Calu3 (cell line): Measurements from ENCODE around the gene GFOD1. TPM values are rescaled to one million over a fixed set of nuclear protein-coding genes. Genes with fewer than 3 reads are reported as not detected.
A peak's percentile ranks its signal among the peaks of the same experiment; 100 is the strongest.

ENCODE experiments used
- BruUV-seq: library from RNA; stranded (reverse); fragments of 400-500 nt; replicated peaks from 2 replicates; lab custom pipeline; 2021; lab: Mats Ljungman, UMichigan
- CTCF ChIA-PET: fragments of 300-600 bp; sonication (Branson Sonifier 250); formaldehyde crosslinking; loops from one replicate; lab custom pipeline; 2022; ENCODE audit warnings: antibody characterized with exemption; lab: Charles Lee
- DNase-seq: peaks from one replicate; pipeline ENCODE4 v3.0.0; 2022
- H3K27ac Mint-ChIP-seq: one replicate; pipeline ENCODE4 v1.8.0; 2022; ENCODE audit warnings: mixed read lengths; ENCODE audit not compliant: unreplicated experiment
- H3K27me3 Mint-ChIP-seq: one replicate; pipeline ENCODE4 v1.8.0; 2022; ENCODE audit warnings: mixed read lengths; ENCODE audit not compliant: unreplicated experiment
- H3K36me3 Mint-ChIP-seq: one replicate; pipeline ENCODE4 v1.8.0; 2022; ENCODE audit warnings: mild to moderate bottlenecking, moderate library complexity, mixed read lengths; ENCODE audit not compliant: insufficient read depth, unreplicated experiment
- H3K4me1 Mint-ChIP-seq: one replicate; pipeline ENCODE4 v1.8.0; 2022; ENCODE audit warnings: mild to moderate bottlenecking, low read depth, mixed read lengths; ENCODE audit not compliant: unreplicated experiment
- H3K4me3 Mint-ChIP-seq: one replicate; pipeline ENCODE4 v1.8.0; 2022; ENCODE audit warnings: mild to moderate bottlenecking, low read depth, moderate library complexity, mixed read lengths; ENCODE audit not compliant: unreplicated experiment
- H3K9me3 Mint-ChIP-seq: one replicate; pipeline ENCODE4 v1.8.0; 2022; ENCODE audit warnings: low read depth, mixed read lengths; ENCODE audit not compliant: unreplicated experiment
- CTCF ChIP-seq: fragments of 200-600 bp; IDR thresholded peaks from one replicate; pipeline ENCODE4 v1.8.0; 2022; ENCODE audit warnings: antibody characterized with exemption; ENCODE audit not compliant: unreplicated experiment
- intact Hi-C: fragments of 100-400 bp; cut with micrococcal nuclease; formaldehyde crosslinking; loops from one replicate; pipeline ENCODE4 v1.10.0; 2022; ENCODE audit not compliant: unreplicated experiment
- total RNA-seq: library from RNA; stranded (reverse); gene quantifications from 2 replicates; pipeline ENCODE4 v1.2.3, GENCODE V29; 2022

The GFOD1 gene
- total RNA-seq, 1 experiment from 2014 or later, result 9.5 TPM

- BruUV-seq, result no TSS peak
- Mint-ChIP-seq H3K27me3 (no peaks in the 10 kb centered on the region), H3K4me1 (peaks cover 52% of the 10 kb centered on the region), H3K36me3 (peaks cover 20% of the 10 kb centered on the region), H3K9me3 (no peaks in the 10 kb centered on the region), H3K4me3 (peak overlapping the region; percentile 54), H3K27ac (peak overlapping the region; percentile 100)
- no peak for TF ChIP-seq CTCF
- peak; percentile 80 for DNase-seq
- intact Hi-C loops, result no loop called here
- CTCF ChIA-PET, result interaction anchor here (1.0 to 2.7 kb wide), 3 partner anchors 10 to 167 kb away, joined by 4 to 8 read pairs (median 5); partner anchors contain the start of gene SIRT5
These were observed 79.4 kb downstream of the GFOD1 start for GRCh38 chr6:13407709-13408695.

GRCh38 chr6:13407368-13407708, 80.1 kb downstream of the GFOD1 start:
- Mint-ChIP-seq H3K36me3 (peaks cover 20% of the 10 kb centered on the region), H3K4me3 (peak overlapping the region; percentile 54), H3K9me3 (no peaks in the 10 kb centered on the region), H3K27ac (peak overlapping the region; percentile 100), H3K4me1 (peaks cover 52% of the 10 kb centered on the region), H3K27me3 (no peaks in the 10 kb centered on the region)
- TF ChIP-seq CTCF, result no peak
- intact Hi-C loops, result no loop called here
- BruUV-seq, result no TSS peak
- CTCF ChIA-PET, result interaction anchor here (1.4 to 2.7 kb wide), 2 partner anchors 9 to 11 kb away, joined by 5 to 8 read pairs; no protein-coding TSS in a partner anchor
- no peak for DNase-seq

DNA sequence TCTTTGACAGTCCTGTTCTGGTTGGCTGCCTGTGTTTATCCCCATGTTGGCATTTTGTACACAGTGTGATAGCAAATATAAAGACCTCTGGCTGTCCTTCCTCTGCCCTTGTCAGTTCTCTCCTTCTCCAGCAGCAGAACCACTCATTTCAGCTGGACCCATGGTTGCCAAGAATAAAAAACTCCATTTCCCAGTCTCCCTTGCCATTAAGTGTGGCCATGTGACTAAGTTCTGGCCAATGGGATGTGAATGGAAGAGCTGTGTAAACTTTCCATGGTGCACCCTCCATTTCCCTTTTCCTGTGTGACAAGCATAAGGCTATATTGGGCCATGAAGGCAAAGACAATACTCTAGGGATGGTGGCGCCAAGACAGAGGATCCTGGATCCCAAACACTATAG, 80.6 kb downstream of the GFOD1 start:
- no peaks in the 10 kb centered on the region for H3K9me3 Mint-ChIP-seq
- peak overlapping the region; percentile 100 for H3K27ac Mint-ChIP-seq
- peak; percentile 29 for DNase-seq
- no peaks in the 10 kb centered on the region for H3K27me3 Mint-ChIP-seq
- BruUV-seq, result no TSS peak
- H3K4me3 Mint-ChIP-seq, result peak overlapping the region; percentile 54
- CTCF ChIA-PET, result interaction anchor here (1.4 to 2.7 kb wide), 2 partner anchors 9 to 11 kb away, joined by 5 to 8 read pairs; no protein-coding TSS in a partner anchor
- peaks cover 20% of the 10 kb centered on the region for H3K36me3 Mint-ChIP-seq
- no peak for TF ChIP-seq CTCF
- peaks cover 52% of the 10 kb centered on the region for H3K4me1 Mint-ChIP-seq
- intact Hi-C loops, result no loop called here

DNA sequence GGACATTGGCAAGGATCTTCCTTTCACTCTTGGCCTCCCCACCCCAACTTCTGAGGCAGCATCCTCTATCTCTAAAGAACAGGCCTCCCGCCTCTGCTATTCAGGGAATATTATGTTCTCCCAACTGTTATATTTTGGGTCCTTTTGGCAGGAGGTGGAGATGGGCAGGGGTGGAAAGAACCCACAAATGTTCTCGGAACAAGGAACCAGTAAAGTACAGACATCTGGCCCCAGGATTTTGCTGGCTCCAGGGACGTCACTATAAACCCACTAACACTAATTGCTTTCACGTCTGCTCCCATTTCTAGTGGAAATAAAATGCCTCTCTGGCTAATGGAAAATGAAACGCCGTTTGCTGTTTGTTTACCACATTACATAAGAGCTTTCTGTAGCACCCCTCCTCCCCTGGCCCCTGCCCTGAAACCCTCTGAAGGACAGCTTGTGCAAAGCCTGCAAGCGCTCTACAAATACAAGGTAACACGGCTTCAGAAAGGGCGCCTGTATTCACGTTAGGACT, 81.4 kb downstream of the GFOD1 start:
- CTCF ChIA-PET, result interaction anchor here (2.7 kb wide), 1 partner anchor 10 kb away, joined by 8 read pairs; no protein-coding TSS in a partner anchor

More for the DNA sequence above, 81.4 kb downstream of the GFOD1 start:
- no TSS peak for BruUV-seq
- H3K27ac Mint-ChIP-seq, result peak overlapping the region; percentile 100
- no peak for DNase-seq
- H3K36me3 Mint-ChIP-seq, result peaks cover 20% of the 10 kb centered on the region
- intact Hi-C loops, result no loop called here
- no peaks in the 10 kb centered on the region for H3K27me3 Mint-ChIP-seq
- H3K4me1 Mint-ChIP-seq, result peaks cover 55% of the 10 kb centered on the region
- no peaks in the 10 kb centered on the region for H3K9me3 Mint-ChIP-seq
- TF ChIP-seq CTCF, result no peak
- H3K4me3 Mint-ChIP-seq, result no peak overlapping the region
